NCI-H446 treated with DMSO at 0.1 percent for 48 hours (cell line): Measurements from ENCODE around the gene TAC3.
"Not testable (repeated sequence)": the region's sequence is repeated elsewhere in the genome, so short reads cannot be mapped to it uniquely, and the experiment has no call there.

Source experiments
- DNase-seq: peaks from one replicate; lab custom pipeline; 2025; lab: John Stamatoyannopoulos, UW

TAC3 gene

GRCh38 chr12:57016348-57016747 lies at the start of gene TAC3:
Gene TAC3, minus strand, starts transcription at chr12:57016529. Its CDS starts 732 bp downstream, at chr12:57015797.
- no peak for DNase-seq

- no peak for DNase-seq
These were observed 47.8 kb upstream of the TAC3 start for GRCh38 chr12:57063991-57064685.

- no peak for DNase-seq
These were observed 42.1 kb upstream of the TAC3 start for GRCh38 chr12:57058454-57058853.

GRCh38 chr12:57057067-57057751 lies 40.9 kb upstream of the TAC3 start:
- no peak for DNase-seq

- no peak for DNase-seq
These were observed 39.5 kb upstream of the TAC3 start for GRCh38 chr12:57055824-57056223.

GRCh38 chr12:57053901-57054300 lies 37.6 kb upstream of the TAC3 start:
- DNase-seq = not testable (repeated sequence)

- not testable (repeated sequence) for DNase-seq
These were observed 36.8 kb upstream of the TAC3 start for GRCh38 chr12:57053146-57053545.

GRCh38 chr12:57051011-57051410 lies 34.7 kb upstream of the TAC3 start:
- no peak for DNase-seq

- no peak for DNase-seq
These were observed 33.6 kb upstream of the TAC3 start, which contains the start of gene MYO1A for GRCh38 chr12:57049890-57050289. Gene MYO1A, minus strand, starts transcription at chr12:57050129. Its CDS starts 1,806 bp downstream, at chr12:57048323.

- DNase-seq = no peak
These were observed 32.8 kb upstream of the TAC3 start for GRCh38 chr12:57049119-57049446.

- DNase-seq = no peak
These were observed 32.2 kb upstream of the TAC3 start for GRCh38 chr12:57048423-57049118.

GRCh38 chr12:57047981-57048380 lies 31.7 kb upstream of the TAC3 start:
- no peak for DNase-seq

GRCh38 chr12:57046947-57047890 lies 30.9 kb upstream of the TAC3 start:
- DNase-seq = no peak

GRCh38 chr12:57046086-57046791 lies 29.9 kb upstream of the TAC3 start:
- no peak for DNase-seq

- no peak for DNase-seq
These were observed 28.6 kb upstream of the TAC3 start for GRCh38 chr12:57044889-57045288.

- no peak for DNase-seq
These were observed 28.1 kb upstream of the TAC3 start for GRCh38 chr12:57044468-57044867.

- no peak for DNase-seq
These were observed 26.4 kb upstream of the TAC3 start for GRCh38 chr12:57042695-57043094.

GRCh38 chr12:57040750-57041149 lies 24.4 kb upstream of the TAC3 start:
- no peak for DNase-seq

- DNase-seq = no peak
These were observed 23.9 kb upstream of the TAC3 start for GRCh38 chr12:57040211-57040610.

GRCh38 chr12:57039016-57039798 lies 22.9 kb upstream of the TAC3 start:
- no peak for DNase-seq
